Endothelial cell of umbilical vein (primary cell): ENCODE measurements around the gene PCDH18. TPM values are rescaled to one million over a fixed set of nuclear protein-coding genes. Genes with fewer than 3 reads are reported as not detected.
"Not testable (repeated sequence)": the region's sequence is repeated elsewhere in the genome, so short reads cannot be mapped to it uniquely, and the experiment has no call there.

Experiments used
- BruUV-seq: library from RNA; stranded (reverse); fragments of 400-500 nt; replicated peaks from 2 replicates; lab custom pipeline; 2021; lab: Mats Ljungman, UMichigan
- CTCF ChIA-PET: fragments of 300-600, 350-600 bp; sonication (Branson Sonifier 250); formaldehyde crosslinking; loops from one replicate; lab custom pipeline; 2021; ENCODE audit warnings: antibody characterized with exemption, inconsistent platforms; lab: Charles Lee
- POLR2A ChIA-PET: fragments of 300-600, 350-600 bp; sonication (Branson Sonifier 250); formaldehyde crosslinking; loops from one replicate; lab custom pipeline; 2021; ENCODE audit warnings: antibody characterized with exemption, inconsistent platforms; lab: Charles Lee
- DNase-seq: peaks from one replicate; pipeline ENCODE4 v3.0.0-alpha.2; 2011; ENCODE audit warnings: low read depth, low spot score
- FAIRE-seq: peaks from 2 replicates; lab custom pipeline; 2011; peaks lifted over from hg19 to GRCh38; lab: Jason Lieb, UNC
- H2AFZ ChIP-seq: 2 replicates; pipeline ENCODE4 v1.6.0; 2012; ENCODE audit warnings: low read depth, low read length, control low read depth, inconsistent platforms
- H3K27ac ChIP-seq: 2 replicates; pipeline ENCODE4 v1.5.1; 2011; ENCODE audit warnings: low read depth, mild to moderate bottlenecking, control low read depth, low read length, moderate library complexity; ENCODE audit not compliant: insufficient read depth
- H3K27me3 ChIP-seq, 2 experiments: 2 replicates each; pipeline versions ENCODE4 v1.6.0 to v1.6.1; 2011; ENCODE audit warnings: low read length in 2 of 2, mixed read lengths in 1 of 2; ENCODE audit not compliant: control insufficient read depth in 2 of 2, insufficient read depth in 2 of 2
- H3K36me3 ChIP-seq, 2 experiments: 2 replicates in 1 of 2; 3 replicates in 1 of 2; pipeline ENCODE4 v1.5.1; 2011; ENCODE audit warnings: low read length in 2 of 2, mild to moderate bottlenecking in 1 of 2, moderate library complexity in 1 of 2; ENCODE audit not compliant: control insufficient read depth in 2 of 2, insufficient read depth in 2 of 2; ENCODE audit errors: extremely low read depth in 1 of 2
- H3K4me1 ChIP-seq: 3 replicates; pipeline ENCODE4 v1.5.1; 2011; ENCODE audit warnings: mild to moderate bottlenecking, low read length; ENCODE audit not compliant: control insufficient read depth, insufficient read depth; ENCODE audit errors: extremely low read depth
- H3K4me2 ChIP-seq: 2 replicates; pipeline ENCODE4 v1.6.1; 2011; ENCODE audit warnings: low read length, control low read depth, mixed read lengths; ENCODE audit not compliant: insufficient read depth
- H3K4me3 ChIP-seq, 3 experiments: fragments of 200-600 bp in 1 of 3; sonication (generic), shearing (Covaris generic) in 1 of 3; replicated peaks in 1 of 3; 2 replicates each; pipeline ENCODE4 v1.5.1; 2011 to 2016; ENCODE audit warnings: control low read depth in 3 of 3, low read length in 3 of 3, mild to moderate bottlenecking in 2 of 3, inconsistent platforms in 1 of 3, low read depth in 1 of 3, moderate library complexity in 1 of 3; ENCODE audit not compliant: insufficient read depth in 1 of 3
- H3K79me2 ChIP-seq: 2 replicates; pipeline ENCODE4 v1.6.0; 2012; ENCODE audit warnings: low read length, inconsistent platforms; ENCODE audit not compliant: control insufficient read depth, insufficient read depth
- H3K9ac ChIP-seq: replicated peaks from 2 replicates; pipeline ENCODE3; 2011; ENCODE audit warnings: low read length, control low read depth; ENCODE audit not compliant: insufficient read depth; ENCODE audit errors: extremely low read depth
- H3K9me1 ChIP-seq: replicated peaks from 3 replicates; pipeline ENCODE4 v1.6.0; 2011; ENCODE audit warnings: mild to moderate bottlenecking, low read length; ENCODE audit not compliant: control insufficient read depth, insufficient read depth; ENCODE audit errors: extremely low read depth
- H3K9me3 ChIP-seq: replicated peaks from 2 replicates; pipeline ENCODE4 v1.5.1; 2012; ENCODE audit warnings: low read length, inconsistent platforms; ENCODE audit not compliant: control insufficient read depth, insufficient read depth
- H4K20me1 ChIP-seq: replicated peaks from 2 replicates; pipeline ENCODE3; 2011; ENCODE audit warnings: mild to moderate bottlenecking, low read length; ENCODE audit not compliant: control insufficient read depth, insufficient read depth; ENCODE audit errors: extremely low read depth
- FOS ChIP-seq: IDR thresholded peaks from 2 replicates; pipeline ENCODE4 v1.6.1; 2011; ENCODE audit warnings: mild to moderate bottlenecking, low read length, moderate library complexity, borderline replicate concordance; ENCODE audit not compliant: insufficient read depth
- GATA2 ChIP-seq: IDR thresholded peaks from 2 replicates; pipeline ENCODE4 v1.7.0; 2011; ENCODE audit warnings: low read depth, mild to moderate bottlenecking, moderate library complexity, mixed read lengths, low read length; ENCODE audit not compliant: insufficient read length, insufficient read depth
- JUN ChIP-seq: IDR thresholded peaks from 2 replicates; pipeline ENCODE4 v1.6.1; 2011; ENCODE audit warnings: borderline replicate concordance, low read depth; ENCODE audit not compliant: insufficient read length, insufficient read depth
- dilution Hi-C: fragments of 300-500 bp; cut with MboI; formaldehyde crosslinking; loops from one replicate; pipeline ENCODE4 v1.15.0; 2019; ENCODE audit warnings: low sequenced_read_pairs; ENCODE audit not compliant: extremely low pct_ligation_motif_present
- intact Hi-C: fragments of 100-400 bp; cut with micrococcal nuclease; formaldehyde crosslinking; loops from one replicate; pipeline ENCODE4 v1.10.0; 2022
- polyA plus RNA-seq, 4 experiments: library from polyadenylated mRNA; depleted of rRNA in 3 of 4; stranded (reverse) in 3 of 4; unstranded in 1 of 4; fragments of >200 nt; gene quantifications; 2 replicates each; pipeline versions ENCODE4 v1.2.1 to v1.2.3, GENCODE V29; 2011 to 2012; ENCODE audit warnings: missing spikeins in 1 of 4
- total RNA-seq: library from RNA; stranded (reverse); gene quantifications from 2 replicates; pipeline ENCODE4 v1.2.3, GENCODE V29; 2021

PCDH18 gene
- total and polyA plus RNA-seq, 2 donors (not counting 3 experiments of a cell fraction or from before 2014, with no cell fraction given): 1.5 to 2.2 TPM

DNA sequence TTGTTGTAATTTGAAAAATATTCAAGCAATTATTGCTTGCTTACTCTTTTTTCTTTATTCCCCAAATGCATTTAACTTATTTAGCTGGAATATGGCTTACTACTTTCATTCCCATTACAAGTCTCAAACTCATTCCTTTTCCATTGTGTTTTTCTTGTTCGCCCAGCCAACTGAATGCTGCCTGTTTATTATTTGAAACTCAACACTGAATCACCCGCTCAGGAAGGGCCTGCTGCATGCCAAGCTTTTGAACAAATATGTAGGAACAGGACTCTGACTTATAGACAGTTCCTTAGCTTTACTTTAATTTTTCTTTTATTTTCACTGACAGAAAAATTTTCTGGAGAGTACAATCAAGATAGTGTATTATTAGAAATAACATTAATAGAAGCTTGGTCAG, 12.9 kb downstream of the PCDH18 start:
- BruUV-seq: no TSS peak
- intact Hi-C loops (loop anchor here (2.0 kb wide), 1 partner anchor 13 kb away; the partner anchor contains the start of gene PCDH18), dilution Hi-C loops (no loop called here)
- ChIA-PET POLR2A (no interaction called here), CTCF (interaction anchor here (1.0 to 3.4 kb wide), 4 partner anchors 9 to 1352 kb away, joined by 3 to 11 read pairs (median 6); partner anchors contain the start of gene PCDH18)
- no peak overlapping the region for H3K9ac ChIP-seq
- H2AFZ ChIP-seq: peak overlapping the region; percentile 32
- TF ChIP-seq GATA2 (no peak), JUN (peak; percentile 6), FOS (no peak)
- no peaks in the 10 kb centered on the region for H4K20me1 ChIP-seq
- no peaks in the 10 kb centered on the region for H3K27me3 ChIP-seq
- H3K4me1 ChIP-seq: peaks cover 11% of the 10 kb centered on the region
- no peaks in the 10 kb centered on the region for H3K79me2 ChIP-seq
- no peaks in the 10 kb centered on the region for H3K9me3 ChIP-seq
- peak; percentile 81 for FAIRE-seq
- H3K27ac ChIP-seq: peak overlapping the region; percentile 38
- peaks cover 0 to 2% of the 10 kb centered on the region in 2 experiments for H3K36me3 ChIP-seq
- peak overlapping the region in 1 of 3 experiments; percentile 31 for H3K4me3 ChIP-seq
- no peaks in the 10 kb centered on the region for H3K9me1 ChIP-seq
- peak; percentile 89 for DNase-seq
- peak overlapping the region; percentile 80 for H3K4me2 ChIP-seq

DNA sequence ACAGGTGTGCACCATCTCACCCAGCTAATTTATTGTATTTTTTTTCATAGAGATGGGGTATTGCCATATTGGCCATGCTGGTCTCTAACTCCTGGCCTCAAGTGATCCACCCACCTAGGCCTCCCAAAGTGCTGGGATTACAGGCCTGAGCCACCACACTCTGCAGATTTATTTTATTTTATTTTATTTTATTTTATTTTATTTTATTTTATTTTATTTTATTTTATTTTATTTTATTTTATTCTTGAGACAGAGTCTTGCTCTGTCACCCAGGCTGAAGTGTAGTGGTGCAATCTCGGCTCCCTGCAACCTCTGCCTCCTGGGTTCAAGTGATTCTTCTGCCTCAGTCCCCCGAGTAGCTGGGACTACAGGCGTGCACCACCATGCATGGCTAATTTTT, 15.0 kb downstream of the PCDH18 start:
- H4K20me1 ChIP-seq, H3K79me2 ChIP-seq, H3K4me2 ChIP-seq, H3K27me3 ChIP-seq, DNase-seq, H3K27ac ChIP-seq, H3K36me3 ChIP-seq, BruUV-seq, H3K9me3 ChIP-seq, intact Hi-C loops, H2AFZ ChIP-seq, H3K4me3 ChIP-seq, H3K9me1 ChIP-seq, POLR2A ChIA-PET, H3K9ac ChIP-seq, dilution Hi-C loops, FAIRE-seq: not testable (repeated sequence)
- H3K4me1 ChIP-seq: peaks cover 11% of the 10 kb centered on the region
- CTCF ChIA-PET: interaction anchor here (1.3 to 3.4 kb wide), 3 partner anchors 10 to 31 kb away, joined by 4 to 11 read pairs (median 4); partner anchors contain the start of gene PCDH18
